ENCODE data around the gene TMPRSS4.
A peak's percentile ranks its signal among the peaks of the same experiment; 100 is the strongest.

The TMPRSS4 gene

GRCh38 chr11:118076754-118077281 is at the start of gene TMPRSS4:
Gene TMPRSS4, plus strand, starts transcription at chr11:118077078. Its CDS starts 225 bp downstream, at chr11:118077303.
- no peak for DNase-seq

- no peak for DNase-seq
Measured at GRCh38 chr11:118027694-118028093, 49.2 kb upstream of the TMPRSS4 start.

- no peak for DNase-seq
Measured at GRCh38 chr11:118028626-118029025, 48.3 kb upstream of the TMPRSS4 start.

GRCh38 chr11:118033443-118033842 is 43.4 kb upstream of the TMPRSS4 start:
- DNase-seq: no peak

- no peak for DNase-seq
Measured at GRCh38 chr11:118042141-118042540, 34.7 kb upstream of the TMPRSS4 start.

GRCh38 chr11:118042796-118043195 is 34.1 kb upstream of the TMPRSS4 start:
- DNase-seq: no peak

- no peak for DNase-seq
Measured at GRCh38 chr11:118045191-118045590, 31.7 kb upstream of the TMPRSS4 start.

GRCh38 chr11:118046051-118046963 is 30.6 kb upstream of the TMPRSS4 start:
- no peak for DNase-seq

GRCh38 chr11:118046964-118047700 is 29.7 kb upstream of the TMPRSS4 start:
- DNase-seq: no peak

GRCh38 chr11:118047749-118048148 is 29.1 kb upstream of the TMPRSS4 start:
- no peak for DNase-seq

GRCh38 chr11:118048472-118049370 is 28.2 kb upstream of the TMPRSS4 start:
- DNase-seq: no peak

GRCh38 chr11:118049771-118050170 is 27.1 kb upstream of the TMPRSS4 start:
- no peak for DNase-seq

GRCh38 chr11:118050208-118050891 is 26.5 kb upstream of the TMPRSS4 start:
- no peak for DNase-seq

- DNase-seq: no peak
Measured at GRCh38 chr11:118051136-118051610, 25.7 kb upstream of the TMPRSS4 start.

- peak; percentile 57 for DNase-seq
Measured at GRCh38 chr11:118051611-118052461, 25.0 kb upstream of the TMPRSS4 start.

- no peak for DNase-seq
Measured at GRCh38 chr11:118052581-118053206, 24.2 kb upstream of the TMPRSS4 start.

- no peak for DNase-seq
Measured at GRCh38 chr11:118054712-118055640, 21.9 kb upstream of the TMPRSS4 start.

GRCh38 chr11:118055966-118056365 is 20.9 kb upstream of the TMPRSS4 start:
- DNase-seq: no peak

- no peak for DNase-seq
Measured at GRCh38 chr11:118056806-118057205, 20.1 kb upstream of the TMPRSS4 start.
